B cell (primary cell): ENCODE measurements around the gene GRID1. TPM values are rescaled to one million over a fixed set of nuclear protein-coding genes. Genes with fewer than 3 reads are reported as not detected.

Experiments used
- ATAC-seq: fragments of 200-7000 bp; cut with Tn5 transposase; one replicate; pipeline ENCODE4 v1.10.0; 2021; ENCODE audit warnings: low read depth, mild to moderate bottlenecking, moderate number of reproducible peaks, moderate library complexity
- CTCF ChIA-PET: fragments of 350-600 bp; sonication (Branson Sonifier 250); formaldehyde crosslinking; loops from one replicate; lab custom pipeline; 2021; ENCODE audit warnings: antibody characterized with exemption, inconsistent platforms; lab: Charles Lee
- POLR2A ChIA-PET: fragments of 350-600 bp; sonication (Branson Sonifier 250); formaldehyde crosslinking; loops from one replicate; lab custom pipeline; 2021; ENCODE audit warnings: antibody characterized with exemption; lab: Charles Lee
- DNase-seq: peaks from one replicate; pipeline ENCODE4 v3.0.0; 2013
- H2AFZ ChIP-seq: 2 replicates; pipeline ENCODE4 v1.6.1; 2012; ENCODE audit warnings: mild to moderate bottlenecking, low read depth, low read length; ENCODE audit not compliant: insufficient read depth, poor library complexity, severe bottlenecking
- H3K27ac ChIP-seq, 2 donors: 1 replicate in 1 of 2; 2 replicates in 1 of 2; pipeline ENCODE4 v1.5.1; 2012 to 2013; ENCODE audit warnings: low read length in 2 of 2, mild to moderate bottlenecking in 2 of 2, moderate library complexity in 1 of 2
- H3K27me3 ChIP-seq, 4 experiments: fragments of 200-600 bp in 1 of 4; sonication (generic) in 1 of 4; replicated peaks in 1 of 4; 1 replicate in 2 of 4; 2 replicates in 2 of 4; pipeline versions ENCODE4 v1.6.1 to v1.7.0; 2013 to 2016; ENCODE audit warnings: low read length in 3 of 4, mild to moderate bottlenecking in 2 of 4, mixed read lengths in 1 of 4, moderate library complexity in 1 of 4; ENCODE audit not compliant: insufficient read depth in 4 of 4, control insufficient read depth in 3 of 4; ENCODE audit errors: control extremely low read depth in 1 of 4
- H3K36me3 ChIP-seq, 2 experiments: replicated peaks in 1 of 2; 1 replicate in 1 of 2; 2 replicates in 1 of 2; pipeline versions ENCODE4 v1.6.1 to v1.7.1; 2013; ENCODE audit warnings: low read length in 1 of 2; ENCODE audit not compliant: insufficient read depth in 2 of 2, control insufficient read depth in 1 of 2; ENCODE audit errors: control extremely low read depth in 1 of 2, extremely low read depth in 1 of 2
- H3K4me1 ChIP-seq, 2 donors: fragments of 200-600 bp in 1 of 2; sonication (generic) in 1 of 2; 1 replicate in 1 of 2; 2 replicates in 1 of 2; pipeline versions ENCODE4 v1.5.1 to v1.6.1; 2013 to 2017; ENCODE audit warnings: low read length in 2 of 2; ENCODE audit not compliant: control insufficient read depth in 2 of 2, insufficient read depth in 2 of 2
- H3K4me2 ChIP-seq: replicated peaks from 2 replicates; pipeline ENCODE3; 2012; ENCODE audit warnings: mild to moderate bottlenecking, low read depth, low read length; ENCODE audit not compliant: poor library complexity, severe bottlenecking
- H3K4me3 ChIP-seq, 5 experiments: fragments of 200-600 bp in 1 of 5; sonication (generic) in 1 of 5; 1 replicate in 3 of 5; 2 replicates in 2 of 5; pipeline versions ENCODE4 v1.5.1 to v1.7.0; 2011 to 2016; ENCODE audit warnings: low read length in 4 of 5, mild to moderate bottlenecking in 4 of 5, low read depth in 2 of 5, control low read depth in 1 of 5, moderate library complexity in 1 of 5; ENCODE audit not compliant: insufficient read depth in 1 of 5; ENCODE audit errors: control extremely low read depth in 1 of 5, extremely low read depth in 1 of 5
- H3K79me2 ChIP-seq: fragments of 200-600 bp; sonication (generic); one replicate; pipeline ENCODE4 v1.6.0; 2016; ENCODE audit warnings: low read length; ENCODE audit not compliant: control insufficient read depth, insufficient read depth
- H3K9ac ChIP-seq: fragments of 200-600 bp; sonication (generic); 2 replicates; pipeline ENCODE4 v1.6.1; 2017; ENCODE audit warnings: mild to moderate bottlenecking, low read length, moderate library complexity
- H3K9me3 ChIP-seq, 3 donors: one replicate each; pipeline versions ENCODE4 v1.6.1 to v1.7.1; 2013; ENCODE audit warnings: low read length in 2 of 3; ENCODE audit not compliant: control insufficient read depth in 2 of 3, insufficient read depth in 1 of 3; ENCODE audit errors: control extremely low read depth in 1 of 3
- H4K20me1 ChIP-seq: 2 replicates; pipeline ENCODE4 v1.6.0; 2012; ENCODE audit warnings: mild to moderate bottlenecking, low read length; ENCODE audit not compliant: insufficient read depth, control insufficient read depth, poor library complexity, severe bottlenecking
- H3K27ac Mint-ChIP-seq: one replicate; pipeline ENCODE4 v1.8.0; 2021; ENCODE audit warnings: mixed read lengths
- H3K27me3 Mint-ChIP-seq: one replicate; pipeline ENCODE4 v1.8.0; 2021; ENCODE audit warnings: mixed read lengths
- H3K4me1 Mint-ChIP-seq: one replicate; pipeline ENCODE4 v1.8.0; 2021; ENCODE audit warnings: mixed read lengths
- H3K4me3 Mint-ChIP-seq: one replicate; pipeline ENCODE4 v1.8.0; 2021; ENCODE audit warnings: mixed read lengths
- H3K9me3 Mint-ChIP-seq: one replicate; pipeline ENCODE4 v1.8.0; 2022; ENCODE audit warnings: mixed read lengths; ENCODE audit not compliant: insufficient read depth
- EZH2 ChIP-seq: IDR thresholded peaks from 2 replicates; pipeline ENCODE4 v1.6.1; 2012; ENCODE audit warnings: borderline replicate concordance, low read depth, mild to moderate bottlenecking, moderate library complexity, low read length; ENCODE audit not compliant: insufficient read depth, poor library complexity, severe bottlenecking
- WGBS: methylation state at CpG from one replicate; pipeline ENCODE4 v1.1.5; 2013; ENCODE audit warnings: missing lambda C conversion rate; ENCODE audit not compliant: insufficient coverage; 5-methylcytosine and 5-hydroxymethylcytosine counted together
- intact Hi-C: fragments of 100-400 bp; cut with micrococcal nuclease; formaldehyde crosslinking; loops from one replicate; pipeline ENCODE4 v1.10.0; 2022
- polyA plus RNA-seq: library from polyadenylated mRNA; depleted of rRNA; stranded (reverse); fragments of >200 nt; gene quantifications from 2 replicates; pipeline ENCODE4 v1.2.3, GENCODE V29; 2012
- total RNA-seq, 2 donors: library from RNA; stranded (reverse); fragments of 120-200 nt in 1 of 2; gene quantifications; 1 replicate in 1 of 2; 2 replicates in 1 of 2; pipeline versions ENCODE4 v1.2.3 to v1.2.4, GENCODE V29; 2013 to 2022
- TF ChIP-seq, protein P1 (sequence below): fragments of 200-600 bp; IDR thresholded peaks from one replicate; pipeline ENCODE4 v1.8.0; 2022; ENCODE audit warnings: antibody characterized with exemption, mild to moderate bottlenecking

The GRID1 gene
- total and polyA plus RNA-seq, 2 donors (not counting 1 experiment from before 2014, with no cell fraction given): not detected

DNA sequence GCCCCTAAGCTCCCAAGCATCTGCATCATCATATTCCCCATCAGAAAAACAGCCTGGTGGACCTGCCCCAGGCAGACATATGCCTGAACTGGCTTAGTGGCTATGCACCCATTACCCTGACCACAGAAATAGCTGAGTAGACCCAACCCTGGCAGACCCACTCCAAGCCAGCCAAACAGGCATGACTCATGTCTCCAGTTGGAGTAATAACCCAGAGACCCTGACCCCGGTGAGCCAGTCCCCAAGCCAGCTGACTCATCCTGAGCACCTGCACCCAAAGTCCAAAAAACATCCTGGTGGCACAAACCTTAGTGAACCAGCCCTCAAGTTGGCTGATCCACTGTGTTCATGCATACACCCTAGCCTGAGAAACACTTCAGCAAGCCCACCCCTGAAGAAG lies 555.9 kb downstream of the GRID1 start:
- CTCF ChIA-PET: no interaction called here
- no peak overlapping the region for H3K4me2 ChIP-seq
- no peaks in the 10 kb centered on the region for H3K36me3 ChIP-seq
- H3K4me3 ChIP-seq: no peak overlapping the region
- POLR2A ChIA-PET: no interaction called here
- peaks cover 0 to 18% (median 13%) of the 10 kb centered on the region in 3 donors for H3K9me3 ChIP-seq
- Mint-ChIP-seq H3K4me1 (no peaks in the 10 kb centered on the region), H3K27ac (no peak overlapping the region), H3K4me3 (no peak overlapping the region), H3K9me3 (peaks cover 16% of the 10 kb centered on the region), H3K27me3 (peaks cover 3% of the 10 kb centered on the region)
- no peaks in the 10 kb centered on the region for H3K27me3 ChIP-seq
- no peak overlapping the region for H3K27ac ChIP-seq
- no peak for ATAC-seq
- no peak for DNase-seq
- H2AFZ ChIP-seq: no peak overlapping the region
- no peaks in the 10 kb centered on the region for H3K79me2 ChIP-seq
- intact Hi-C loops: no loop called here
- H4K20me1 ChIP-seq: no peaks in the 10 kb centered on the region
- no peak overlapping the region for H3K9ac ChIP-seq
- no peaks in the 10 kb centered on the region for H3K4me1 ChIP-seq
- 57% methylated on average over 1 of the region's 1 CpG for WGBS
- TF ChIP-seq, protein P1, sequence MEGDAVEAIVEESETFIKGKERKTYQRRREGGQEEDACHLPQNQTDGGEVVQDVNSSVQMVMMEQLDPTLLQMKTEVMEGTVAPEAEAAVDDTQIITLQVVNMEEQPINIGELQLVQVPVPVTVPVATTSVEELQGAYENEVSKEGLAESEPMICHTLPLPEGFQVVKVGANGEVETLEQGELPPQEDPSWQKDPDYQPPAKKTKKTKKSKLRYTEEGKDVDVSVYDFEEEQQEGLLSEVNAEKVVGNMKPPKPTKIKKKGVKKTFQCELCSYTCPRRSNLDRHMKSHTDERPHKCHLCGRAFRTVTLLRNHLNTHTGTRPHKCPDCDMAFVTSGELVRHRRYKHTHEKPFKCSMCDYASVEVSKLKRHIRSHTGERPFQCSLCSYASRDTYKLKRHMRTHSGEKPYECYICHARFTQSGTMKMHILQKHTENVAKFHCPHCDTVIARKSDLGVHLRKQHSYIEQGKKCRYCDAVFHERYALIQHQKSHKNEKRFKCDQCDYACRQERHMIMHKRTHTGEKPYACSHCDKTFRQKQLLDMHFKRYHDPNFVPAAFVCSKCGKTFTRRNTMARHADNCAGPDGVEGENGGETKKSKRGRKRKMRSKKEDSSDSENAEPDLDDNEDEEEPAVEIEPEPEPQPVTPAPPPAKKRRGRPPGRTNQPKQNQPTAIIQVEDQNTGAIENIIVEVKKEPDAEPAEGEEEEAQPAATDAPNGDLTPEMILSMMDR: no peak
- no peak for TF ChIP-seq EZH2

DNA sequence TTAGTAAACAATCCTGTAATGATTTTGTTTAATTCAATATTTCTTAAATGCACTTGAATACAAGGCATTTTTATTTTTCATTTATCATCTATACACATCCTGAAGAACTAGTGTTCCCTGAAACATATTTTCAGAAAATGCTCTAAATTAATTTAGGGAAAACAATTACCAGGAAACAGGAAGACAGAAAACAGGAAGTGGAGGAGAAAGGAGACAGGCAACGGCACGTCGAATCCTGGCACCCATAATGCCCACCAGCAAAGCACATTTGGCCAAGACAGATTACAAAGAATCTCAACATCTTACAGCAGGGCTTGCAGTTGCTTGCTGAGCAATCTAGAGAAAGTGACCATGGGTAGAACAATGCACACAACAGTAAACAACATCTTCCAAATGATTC lies 571.1 kb downstream of the GRID1 start:
- H3K4me2 ChIP-seq: no peak overlapping the region
- CTCF ChIA-PET: no interaction called here
- intact Hi-C loops: no loop called here
- no peak overlapping the region for H3K9ac ChIP-seq
- no peak for TF ChIP-seq EZH2
- TF ChIP-seq, protein P1: no peak
- H3K27me3 Mint-ChIP-seq: peaks cover 9% of the 10 kb centered on the region
- H3K9me3 ChIP-seq: peaks cover 0 to 3% (median 3%) of the 10 kb centered on the region in 3 donors
- H3K27ac Mint-ChIP-seq: no peak overlapping the region
- DNase-seq: no peak
- H3K4me3 Mint-ChIP-seq: no peak overlapping the region
- no peaks in the 10 kb centered on the region for H4K20me1 ChIP-seq
- no CpG with 5 or more reads among the region's 3 CpGs for WGBS
- H3K36me3 ChIP-seq: no peaks in the 10 kb centered on the region
- POLR2A ChIA-PET: no interaction called here
- no peak for ATAC-seq
- H3K27ac ChIP-seq: no peak overlapping the region
- H3K4me1 ChIP-seq: no peaks in the 10 kb centered on the region
- H3K79me2 ChIP-seq: no peaks in the 10 kb centered on the region
- no peak overlapping the region for H3K4me3 ChIP-seq
- H3K4me1 Mint-ChIP-seq: no peaks in the 10 kb centered on the region
- peaks cover 0 to 5% (median 0%) of the 10 kb centered on the region in 4 experiments for H3K27me3 ChIP-seq
- no peaks in the 10 kb centered on the region for H3K9me3 Mint-ChIP-seq
- peak overlapping the region; percentile 14 for H2AFZ ChIP-seq
